GM12874 (cell line): ENCODE data around the gene DNPEP.

Experiments used
- TF ChIP-seq, protein P1 (sequence below): IDR thresholded peaks from 2 replicates; pipeline ENCODE4 v1.5.1; 2011; ENCODE audit warnings: low read depth, mild to moderate bottlenecking, control low read depth, low read length, moderate library complexity; ENCODE audit not compliant: insufficient read depth

The DNPEP gene

GRCh38 chr2:219387306-219388120 is at the start of gene DNPEP:
DNPEP (minus strand) TSS chr2:219387912; CDS start chr2:219387794, 118 bp downstream.
- TF ChIP-seq, protein P1, sequence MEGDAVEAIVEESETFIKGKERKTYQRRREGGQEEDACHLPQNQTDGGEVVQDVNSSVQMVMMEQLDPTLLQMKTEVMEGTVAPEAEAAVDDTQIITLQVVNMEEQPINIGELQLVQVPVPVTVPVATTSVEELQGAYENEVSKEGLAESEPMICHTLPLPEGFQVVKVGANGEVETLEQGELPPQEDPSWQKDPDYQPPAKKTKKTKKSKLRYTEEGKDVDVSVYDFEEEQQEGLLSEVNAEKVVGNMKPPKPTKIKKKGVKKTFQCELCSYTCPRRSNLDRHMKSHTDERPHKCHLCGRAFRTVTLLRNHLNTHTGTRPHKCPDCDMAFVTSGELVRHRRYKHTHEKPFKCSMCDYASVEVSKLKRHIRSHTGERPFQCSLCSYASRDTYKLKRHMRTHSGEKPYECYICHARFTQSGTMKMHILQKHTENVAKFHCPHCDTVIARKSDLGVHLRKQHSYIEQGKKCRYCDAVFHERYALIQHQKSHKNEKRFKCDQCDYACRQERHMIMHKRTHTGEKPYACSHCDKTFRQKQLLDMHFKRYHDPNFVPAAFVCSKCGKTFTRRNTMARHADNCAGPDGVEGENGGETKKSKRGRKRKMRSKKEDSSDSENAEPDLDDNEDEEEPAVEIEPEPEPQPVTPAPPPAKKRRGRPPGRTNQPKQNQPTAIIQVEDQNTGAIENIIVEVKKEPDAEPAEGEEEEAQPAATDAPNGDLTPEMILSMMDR, result no peak

- TF ChIP-seq, protein P1, result no peak
Observed at GRCh38 chr2:219437141-219437540, 49.4 kb upstream of the DNPEP start.

- TF ChIP-seq, protein P1, result no peak
Observed at GRCh38 chr2:219436491-219436890, 48.8 kb upstream of the DNPEP start.

DNA sequence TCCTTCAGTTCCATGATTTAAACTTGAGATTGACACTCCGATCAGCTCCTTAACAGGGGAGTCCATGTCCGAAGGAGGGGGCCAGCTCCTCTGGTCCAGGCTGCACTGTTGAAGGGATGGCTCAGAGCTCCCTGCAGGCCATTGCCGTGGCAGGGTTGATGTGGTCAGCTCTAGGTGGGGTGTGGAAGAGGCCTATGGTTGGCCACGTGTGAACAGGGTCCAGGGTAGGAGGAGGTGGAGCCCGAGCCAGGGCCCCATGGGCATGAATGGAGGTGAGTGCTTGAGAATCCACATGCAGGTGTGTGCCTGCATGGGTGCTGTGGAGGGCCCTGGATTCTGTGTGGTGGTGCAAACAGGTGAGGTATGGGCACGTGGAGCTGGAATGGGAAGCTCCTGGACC is 48.0 kb upstream of the DNPEP start:
- TF ChIP-seq, protein P1, result no peak

DNA sequence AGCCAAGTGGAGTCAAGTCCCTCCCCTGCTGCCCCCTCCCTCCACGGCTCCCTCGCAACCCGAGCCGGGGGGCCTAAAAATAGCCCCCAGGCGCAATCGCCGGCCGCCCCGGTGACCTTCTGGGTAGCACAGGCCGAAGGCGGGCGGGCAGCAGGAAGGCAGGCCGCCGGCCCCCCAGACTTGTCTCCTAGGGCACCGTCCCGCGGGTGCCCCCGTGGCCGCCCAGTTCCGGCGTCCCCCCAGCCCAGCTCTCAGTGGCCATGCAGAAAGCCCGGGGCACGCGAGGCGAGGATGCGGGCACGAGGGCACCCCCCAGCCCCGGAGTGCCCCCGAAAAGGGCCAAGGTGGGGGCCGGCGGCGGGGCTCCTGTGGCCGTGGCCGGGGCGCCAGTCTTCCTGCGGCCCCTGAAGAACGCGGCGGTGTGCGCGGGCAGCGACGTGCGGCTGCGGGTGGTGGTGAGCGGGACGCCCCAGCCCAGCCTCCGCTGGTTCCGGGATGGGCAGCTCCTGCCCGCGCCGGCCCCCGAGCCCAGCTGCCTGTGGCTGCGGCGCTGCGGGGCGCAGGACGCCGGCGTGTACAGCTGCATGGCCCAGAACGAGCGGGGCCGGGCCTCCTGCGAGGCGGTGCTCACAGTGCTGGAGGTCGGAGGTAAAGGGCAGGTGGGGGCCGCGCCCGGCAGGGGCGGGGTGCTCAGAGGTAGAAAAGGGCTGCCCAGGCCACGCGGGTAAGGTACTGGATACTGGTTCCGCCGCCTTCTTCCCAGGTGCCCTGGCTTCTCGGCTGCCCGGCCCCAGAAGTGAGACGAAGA is 47.2 kb upstream of the DNPEP start, which contains the start of gene SPEG:
SPEG (plus strand) TSS at position 126 of the 808 bp plus-strand sequence; CDS start at position 261, 135 bp downstream.
- TF ChIP-seq, protein P1, result no peak

DNA sequence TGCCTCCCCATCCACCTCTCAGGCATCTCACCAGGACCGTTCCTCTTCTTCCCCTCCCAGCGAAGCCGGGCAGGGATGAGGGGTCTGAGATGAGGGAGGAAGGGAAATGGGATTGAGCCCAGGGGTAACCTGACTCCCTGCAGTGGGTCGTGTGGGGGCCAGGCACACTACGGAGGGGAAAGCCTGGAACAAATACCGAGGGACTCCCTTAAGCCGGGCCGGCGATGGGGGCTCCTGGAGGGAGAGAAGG is 46.7 kb upstream of the DNPEP start:
- TF ChIP-seq, protein P1, result no peak

- TF ChIP-seq, protein P1, result peak; percentile 31; the same call in 1 of the 2 replicates
Observed at GRCh38 chr2:219433666-219434467, 46.2 kb upstream of the DNPEP start.
